GM12891 (cell line): ENCODE measurements around the gene C10orf95.

Experiments
- PAX5 ChIP-seq: IDR thresholded peaks from 2 replicates; pipeline ENCODE4 v1.6.1; 2011; ENCODE audit warnings: low read length, moderate library complexity, mild to moderate bottlenecking; ENCODE audit not compliant: insufficient read depth, severe bottlenecking
- POLR2A ChIP-seq: IDR thresholded peaks from 2 replicates; pipeline ENCODE4 v1.6.1; 2011; ENCODE audit warnings: low read depth, low read length, control low read depth
- POLR2AphosphoS5 ChIP-seq: IDR thresholded peaks from 2 replicates; pipeline ENCODE4 v1.6.1; 2011; ENCODE audit warnings: low read depth, low read length, control low read depth
- SPI1 ChIP-seq: IDR thresholded peaks from 2 replicates; pipeline ENCODE4 v1.6.1; 2011; ENCODE audit warnings: low read depth, low read length, control low read depth
- TAF1 ChIP-seq: IDR thresholded peaks from 2 replicates; pipeline ENCODE4 v1.6.1; 2011; ENCODE audit warnings: low read depth, low read length, control low read depth

DNA sequence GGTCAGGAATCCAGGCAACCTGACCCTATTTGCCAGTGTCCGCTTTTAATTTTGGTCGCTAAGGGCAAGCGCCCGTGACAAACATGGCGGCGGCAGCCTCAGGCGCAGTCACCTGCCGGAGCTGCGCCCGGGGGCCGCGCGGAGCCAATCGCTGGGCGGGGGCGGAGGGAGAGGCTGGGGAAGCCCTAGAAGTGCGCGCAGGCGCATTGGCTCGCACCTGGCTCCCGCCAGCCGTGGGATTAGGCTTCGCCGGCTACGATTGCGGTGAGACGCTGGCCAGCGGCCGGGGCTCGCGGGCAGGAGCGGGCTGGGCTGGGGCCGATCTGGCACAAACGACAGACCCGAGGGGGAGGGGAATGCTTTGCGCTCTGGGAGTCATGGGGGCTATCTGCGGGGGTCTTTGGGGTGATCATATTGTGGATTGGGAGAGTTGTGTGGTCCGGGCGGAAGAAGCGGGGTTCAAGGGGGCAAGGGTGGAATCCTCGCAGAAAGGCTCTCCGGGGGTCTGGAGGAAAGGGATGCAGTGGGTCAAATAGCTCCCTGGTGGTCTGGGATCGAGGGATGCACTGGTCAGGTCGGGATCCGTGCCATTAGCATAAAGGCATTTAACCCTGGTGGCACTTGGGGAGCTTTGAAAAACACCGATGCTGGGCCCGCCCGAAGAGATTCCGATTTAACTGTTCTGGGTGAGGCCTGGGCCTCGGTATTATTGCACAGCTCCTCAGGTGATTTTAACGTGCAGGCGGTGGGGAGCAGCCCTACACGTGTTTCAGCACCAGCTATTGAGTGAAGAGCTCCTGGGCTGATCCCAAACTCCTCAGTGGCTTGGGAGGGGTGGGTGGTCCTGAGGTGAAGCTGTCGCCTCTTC lies 10.1 kb upstream of the C10orf95 start:
- no peak for TF ChIP-seq PAX5
- TF ChIP-seq POLR2AphosphoS5, result no peak
- no peak for TF ChIP-seq POLR2A
- TF ChIP-seq TAF1, result peak; percentile 53; the same call in 1 of the 2 replicates
- no peak for TF ChIP-seq SPI1
